ENCODE measurements around the gene ZCWPW2.

ZCWPW2 gene, protein sequence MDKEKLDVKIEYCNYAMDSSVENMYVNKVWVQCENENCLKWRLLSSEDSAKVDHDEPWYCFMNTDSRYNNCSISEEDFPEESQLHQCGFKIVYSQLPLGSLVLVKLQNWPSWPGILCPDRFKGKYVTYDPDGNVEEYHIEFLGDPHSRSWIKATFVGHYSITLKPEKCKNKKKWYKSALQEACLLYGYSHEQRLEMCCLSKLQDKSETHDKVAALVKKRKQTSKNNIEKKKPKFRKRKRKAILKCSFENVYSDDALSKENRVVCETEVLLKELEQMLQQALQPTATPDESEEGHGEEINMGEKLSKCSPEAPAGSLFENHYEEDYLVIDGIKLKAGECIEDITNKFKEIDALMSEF

DNA sequence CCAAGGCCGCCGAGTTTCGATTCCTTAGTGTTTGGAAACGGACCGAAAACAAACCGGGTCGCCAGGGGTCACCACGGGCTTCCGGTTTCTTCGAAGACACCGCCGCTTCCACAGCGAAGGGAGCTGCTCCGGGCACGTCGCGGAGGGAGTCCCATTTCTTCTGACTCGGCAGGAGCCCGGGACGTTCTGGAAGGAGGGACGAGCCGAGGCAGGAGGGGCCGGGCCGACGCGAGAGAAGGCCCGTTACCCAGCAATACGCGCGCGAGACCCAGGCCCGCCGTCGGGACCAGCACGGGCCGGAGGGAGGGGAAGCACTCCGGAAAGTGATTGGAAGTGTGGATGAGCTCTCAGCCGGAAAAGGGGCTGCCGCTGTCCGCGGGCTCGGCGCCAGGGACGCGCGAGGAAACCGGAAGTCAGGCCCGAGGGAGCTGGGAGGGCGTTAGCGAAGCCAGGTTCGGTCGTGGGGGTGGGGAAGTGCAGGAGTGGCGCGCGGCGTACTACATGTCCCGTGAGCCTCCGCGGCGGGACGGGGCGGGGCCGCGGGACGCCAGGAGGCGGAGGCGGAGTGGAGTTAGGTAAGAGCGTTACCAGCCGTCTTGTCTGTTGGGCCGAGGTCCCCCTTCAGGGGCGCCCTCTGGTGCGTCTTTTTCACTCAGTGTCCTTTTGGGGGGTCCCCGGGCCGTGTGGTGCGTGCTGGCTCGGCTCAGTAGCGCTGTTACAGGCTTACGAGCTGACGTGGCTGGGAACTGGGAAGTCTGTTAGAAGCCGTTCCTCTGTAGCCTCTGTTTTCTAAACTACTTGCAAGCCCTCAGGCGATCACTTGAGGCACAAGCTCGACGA lies at the start of gene ZCWPW2, which contains the start of gene AZI2:
Gene ZCWPW2, plus strand, starts transcription at position 93 of the 840 bp plus-strand sequence. CDS start 64,348 bp downstream, outside the sequence.
Gene AZI2, minus strand, starts transcription at position 196 of the 840 bp plus-strand sequence. CDS start 8,207 bp downstream, outside the sequence.
- in situ Hi-C loops (cut with HindIII; ENCODE audit: low sequenced_read_pairs) = no loop called here
- TF ChIP-seq, protein P1, sequence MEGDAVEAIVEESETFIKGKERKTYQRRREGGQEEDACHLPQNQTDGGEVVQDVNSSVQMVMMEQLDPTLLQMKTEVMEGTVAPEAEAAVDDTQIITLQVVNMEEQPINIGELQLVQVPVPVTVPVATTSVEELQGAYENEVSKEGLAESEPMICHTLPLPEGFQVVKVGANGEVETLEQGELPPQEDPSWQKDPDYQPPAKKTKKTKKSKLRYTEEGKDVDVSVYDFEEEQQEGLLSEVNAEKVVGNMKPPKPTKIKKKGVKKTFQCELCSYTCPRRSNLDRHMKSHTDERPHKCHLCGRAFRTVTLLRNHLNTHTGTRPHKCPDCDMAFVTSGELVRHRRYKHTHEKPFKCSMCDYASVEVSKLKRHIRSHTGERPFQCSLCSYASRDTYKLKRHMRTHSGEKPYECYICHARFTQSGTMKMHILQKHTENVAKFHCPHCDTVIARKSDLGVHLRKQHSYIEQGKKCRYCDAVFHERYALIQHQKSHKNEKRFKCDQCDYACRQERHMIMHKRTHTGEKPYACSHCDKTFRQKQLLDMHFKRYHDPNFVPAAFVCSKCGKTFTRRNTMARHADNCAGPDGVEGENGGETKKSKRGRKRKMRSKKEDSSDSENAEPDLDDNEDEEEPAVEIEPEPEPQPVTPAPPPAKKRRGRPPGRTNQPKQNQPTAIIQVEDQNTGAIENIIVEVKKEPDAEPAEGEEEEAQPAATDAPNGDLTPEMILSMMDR (IDR thresholded peaks at IDR 0.05; ENCODE audit: low read depth, low read length) = peak; percentile 10

DNA sequence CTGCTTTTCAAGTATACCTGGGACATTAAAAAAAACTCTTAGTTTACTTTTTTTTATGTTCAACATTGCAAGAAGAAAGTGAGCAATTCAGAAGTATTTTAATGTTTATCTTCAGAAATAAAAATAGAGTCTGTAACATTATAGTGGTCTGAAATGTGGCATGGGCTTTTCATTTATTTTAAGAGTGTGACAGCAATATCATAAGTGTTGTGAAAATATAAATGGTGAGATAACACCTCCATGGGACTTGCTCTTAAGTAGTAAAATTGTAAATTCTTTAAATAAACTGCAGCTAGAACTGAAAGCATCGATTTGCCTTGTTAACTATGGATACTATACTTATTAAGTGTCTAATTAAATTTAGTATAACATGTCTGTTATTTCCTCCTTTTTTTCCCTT lies 48.8 kb upstream of the ZCWPW2 start:
- TF ChIP-seq, protein P1 (IDR thresholded peaks at IDR 0.05; ENCODE audit: low read depth, low read length) = no peak
- DNase-seq (ENCODE audit: low read depth, low spot score) = no peak
- in situ Hi-C loops (cut with HindIII; ENCODE audit: low sequenced_read_pairs) = no loop called here
- no peak overlapping the region for H3K4me3 ChIP-seq (ENCODE audit: low read depth, low read length)

More for the DNA sequence above, at the start of gene ZCWPW2, which contains the start of gene AZI2:
- peak within 1 kb of the TSS; percentile 78 for H3K4me3 ChIP-seq (ENCODE audit: low read depth, low read length)
- peak; percentile 97 for DNase-seq (ENCODE audit: low read depth, low spot score)

DNA sequence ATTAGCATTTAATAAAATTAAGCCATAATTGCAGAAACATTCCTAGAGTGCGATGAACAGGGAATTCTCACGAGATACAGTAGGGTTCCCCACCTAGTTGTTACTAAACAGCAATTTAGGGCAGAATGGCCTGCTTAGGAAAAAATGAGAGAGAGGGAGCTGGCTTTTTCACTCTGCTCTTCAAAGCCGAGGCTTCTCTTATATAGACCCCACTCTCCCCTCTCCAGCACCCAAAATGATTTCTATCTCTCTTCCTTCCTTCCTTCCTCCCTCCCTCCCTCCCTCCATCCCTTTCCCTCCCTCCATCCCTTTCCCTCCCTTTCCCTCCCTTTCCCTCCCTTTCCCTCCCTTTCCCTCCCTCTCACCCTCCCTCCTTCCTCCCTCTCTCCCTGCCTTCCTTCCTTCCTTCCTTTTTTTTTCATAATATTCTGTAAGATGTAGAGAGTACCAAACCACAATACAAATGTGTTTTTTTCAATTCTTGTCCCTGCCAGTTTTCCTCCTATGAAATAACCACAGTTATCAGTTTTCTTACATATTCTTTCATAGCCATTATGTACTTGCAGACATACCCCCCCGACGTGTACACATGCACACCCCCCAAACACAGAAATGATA lies 48.1 kb upstream of the ZCWPW2 start:
- H3K4me3 ChIP-seq (ENCODE audit: low read depth, low read length) = no peak overlapping the region
- in situ Hi-C loops (cut with HindIII; ENCODE audit: low sequenced_read_pairs) = no loop called here
- TF ChIP-seq, protein P1 (IDR thresholded peaks at IDR 0.05; ENCODE audit: low read depth, low read length) = no peak

DNA sequence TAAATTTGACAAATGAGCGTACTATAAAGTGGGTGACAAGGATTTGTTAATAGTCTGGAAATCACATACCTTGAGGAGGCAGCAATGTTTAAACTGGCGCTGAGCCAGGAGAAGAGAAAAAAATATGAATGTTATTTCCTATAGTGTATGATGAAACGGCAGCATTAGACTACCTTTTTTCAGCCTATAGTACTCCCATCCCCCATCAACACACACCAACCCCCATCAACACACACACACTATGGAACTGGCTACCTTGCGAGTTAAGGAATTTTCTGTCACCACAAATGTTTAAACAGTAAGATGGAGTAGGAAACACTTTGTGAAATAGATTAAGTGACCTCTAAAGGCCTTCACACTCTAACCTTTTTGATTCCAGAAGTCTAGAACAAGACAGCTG lies 46.8 kb upstream of the ZCWPW2 start:
- TF ChIP-seq, protein P1 (IDR thresholded peaks at IDR 0.05; ENCODE audit: low read depth, low read length) = no peak
- in situ Hi-C loops (cut with HindIII; ENCODE audit: low sequenced_read_pairs) = no loop called here
- no peak overlapping the region for H3K4me3 ChIP-seq (ENCODE audit: low read depth, low read length)
- DNase-seq (ENCODE audit: low read depth, low spot score) = no peak

More for the DNA sequence above, 48.1 kb upstream of the ZCWPW2 start:
- no peak for DNase-seq (ENCODE audit: low read depth, low spot score)

DNA sequence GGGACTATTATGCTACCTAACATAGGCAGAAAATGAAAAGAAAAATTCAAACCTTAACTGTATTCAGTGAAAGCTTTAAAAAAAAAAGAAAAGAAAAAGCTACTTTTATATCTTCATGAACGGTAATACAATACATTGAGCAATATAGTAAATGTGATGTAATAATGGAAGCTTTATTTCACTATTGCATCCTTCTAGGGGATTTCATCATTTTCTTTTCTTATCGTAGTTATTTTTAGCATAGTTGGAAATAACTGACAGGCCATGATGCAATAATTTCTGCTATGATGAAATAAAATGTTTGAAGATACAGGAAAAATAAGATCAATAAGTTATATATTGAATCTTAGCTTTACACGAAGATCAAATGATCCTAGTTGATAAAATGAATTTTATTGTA lies 40.3 kb upstream of the ZCWPW2 start:
- TF ChIP-seq, protein P1 (IDR thresholded peaks at IDR 0.05; ENCODE audit: low read depth, low read length) = no peak
- DNase-seq (ENCODE audit: low read depth, low spot score) = no peak
- in situ Hi-C loops (cut with HindIII; ENCODE audit: low sequenced_read_pairs) = no loop called here

DNA sequence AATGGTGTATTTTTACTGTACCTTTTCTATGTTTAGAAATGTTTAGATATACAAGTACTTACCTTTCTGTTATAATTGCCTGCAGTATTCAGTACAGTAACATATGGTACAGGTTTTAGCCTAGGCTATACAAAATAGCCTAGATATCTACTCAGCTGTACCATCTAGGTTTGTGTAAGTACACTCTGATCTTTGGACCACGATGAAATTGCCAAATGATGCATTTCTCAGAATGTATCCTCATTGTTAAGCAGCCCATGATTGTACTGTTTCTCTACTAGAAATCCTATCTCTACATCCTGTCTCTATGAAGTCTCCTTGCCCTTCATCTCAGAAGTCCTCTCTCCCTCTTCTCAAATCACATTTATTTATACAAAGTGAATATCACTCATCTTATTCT lies 32.8 kb upstream of the ZCWPW2 start:
- in situ Hi-C loops (cut with HindIII; ENCODE audit: low sequenced_read_pairs) = no loop called here
- TF ChIP-seq, protein P1 (IDR thresholded peaks at IDR 0.05; ENCODE audit: low read depth, low read length) = no peak
- no peak overlapping the region for H3K4me3 ChIP-seq (ENCODE audit: low read depth, low read length)
- no peak for DNase-seq (ENCODE audit: low read depth, low spot score)

More for the DNA sequence above, 40.3 kb upstream of the ZCWPW2 start:
- H3K4me3 ChIP-seq (ENCODE audit: low read depth, low read length) = no peak overlapping the region
